ENCODE measurements around the gene GPT2.
"Not testable (repeated sequence)": the region's sequence is repeated elsewhere in the genome, so short reads cannot be mapped to it uniquely, and the experiment has no call there.

GPT2 gene

DNA sequence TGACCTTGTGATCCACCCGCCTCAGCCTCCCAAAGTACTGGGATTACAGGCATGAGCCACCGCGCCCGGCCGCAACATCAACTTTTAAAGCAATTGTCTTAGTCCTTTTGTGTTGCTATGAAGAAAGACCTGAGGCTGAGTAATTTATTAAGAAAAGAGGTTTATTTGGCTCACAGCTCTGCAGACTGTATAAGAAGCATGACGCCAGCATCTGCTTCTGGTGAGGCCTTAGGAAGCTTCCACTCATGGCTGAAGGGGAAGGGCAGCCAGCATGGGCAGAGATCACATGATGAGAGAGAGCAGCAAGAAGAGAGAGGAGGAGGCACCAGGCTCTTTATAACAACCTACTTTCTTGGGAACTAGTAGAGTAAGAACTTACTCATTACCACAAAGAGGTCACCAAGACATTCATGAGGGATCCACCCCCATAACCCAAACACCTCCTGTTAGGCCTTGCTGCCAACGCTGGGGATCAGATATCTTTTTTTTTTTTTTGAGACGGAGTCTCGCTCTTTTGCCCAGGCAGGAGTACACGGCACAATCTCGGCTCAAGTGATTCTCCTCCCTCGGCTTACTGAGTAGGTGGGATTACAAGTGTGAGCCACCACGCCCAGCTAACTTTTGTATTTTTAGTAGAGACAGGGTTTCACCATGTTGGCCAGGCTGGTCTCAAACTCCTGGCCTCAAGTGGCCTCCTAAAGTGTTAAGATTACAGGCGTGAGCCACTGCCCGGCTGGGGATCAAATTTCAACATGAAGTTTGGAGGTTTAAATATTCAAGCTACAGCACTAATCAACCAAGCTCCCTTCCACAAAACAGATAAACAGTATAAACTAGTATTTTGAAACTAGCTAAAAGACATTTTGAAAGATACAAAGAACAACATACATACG lies 21.4 kb upstream of the GPT2 start:
- in situ Hi-C loops (cut with MboI; ENCODE audit: low sequenced_read_pairs): no loop called here

DNA sequence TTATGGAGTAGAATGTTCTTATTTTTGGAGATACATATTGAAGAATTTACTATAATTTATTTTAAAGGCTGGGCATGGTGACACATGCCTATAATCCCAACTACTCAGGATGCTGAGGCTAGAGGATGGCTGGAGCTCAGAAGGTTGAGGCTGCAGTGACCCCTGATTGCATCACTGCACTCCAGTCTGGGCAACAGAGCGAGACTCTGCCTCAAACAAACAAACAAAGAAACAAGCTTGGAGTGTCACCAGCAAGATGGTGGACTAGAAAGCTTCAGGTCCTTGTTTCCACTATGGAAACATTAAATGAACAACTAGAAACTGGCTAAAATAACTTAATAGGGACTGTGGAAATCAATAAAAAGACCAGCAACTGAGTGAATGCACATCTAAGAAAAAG lies 17.9 kb upstream of the GPT2 start:
- in situ Hi-C loops (cut with MboI; ENCODE audit: low sequenced_read_pairs): no loop called here

DNA sequence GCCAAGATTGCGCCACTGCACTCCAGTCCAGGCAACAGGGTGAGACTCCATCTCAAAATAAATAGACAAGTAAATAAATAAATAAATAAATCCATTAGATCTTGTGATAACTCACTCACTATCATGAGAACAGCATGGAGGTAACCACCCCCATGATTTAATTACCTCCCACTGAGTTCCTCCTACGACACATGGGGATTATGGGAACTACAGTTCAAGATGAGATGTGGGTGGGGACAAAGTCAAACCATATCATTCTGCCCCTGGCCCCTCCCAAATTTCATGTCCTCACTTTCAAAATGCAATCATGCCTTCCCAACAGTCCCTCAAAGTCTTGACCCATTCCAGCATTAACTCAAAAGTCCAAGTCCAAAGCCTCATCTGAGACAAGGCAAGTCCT lies 16.7 kb upstream of the GPT2 start:
- in situ Hi-C loops (cut with MboI; ENCODE audit: low sequenced_read_pairs): not testable (repeated sequence)

DNA sequence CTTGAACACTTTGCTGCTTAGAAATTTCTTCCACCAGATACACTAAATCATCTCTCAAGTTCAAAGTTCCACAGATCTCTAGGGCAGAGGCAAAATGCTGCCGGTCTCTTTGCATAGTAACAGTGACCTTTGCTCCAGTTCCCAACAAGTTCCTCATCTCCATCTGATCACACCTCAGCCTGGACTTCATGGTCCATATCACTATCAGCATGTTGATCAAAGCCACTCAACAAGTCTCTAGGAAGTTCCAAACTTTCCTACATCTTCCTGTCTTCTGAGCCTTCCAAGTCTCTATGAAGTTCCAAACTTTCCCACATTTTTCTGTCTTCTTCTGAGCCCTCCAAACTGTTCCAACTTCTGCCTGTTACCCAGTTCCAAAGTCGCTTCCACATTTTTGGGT lies 15.3 kb upstream of the GPT2 start:
- in situ Hi-C loops (cut with MboI; ENCODE audit: low sequenced_read_pairs): not testable (repeated sequence)

DNA sequence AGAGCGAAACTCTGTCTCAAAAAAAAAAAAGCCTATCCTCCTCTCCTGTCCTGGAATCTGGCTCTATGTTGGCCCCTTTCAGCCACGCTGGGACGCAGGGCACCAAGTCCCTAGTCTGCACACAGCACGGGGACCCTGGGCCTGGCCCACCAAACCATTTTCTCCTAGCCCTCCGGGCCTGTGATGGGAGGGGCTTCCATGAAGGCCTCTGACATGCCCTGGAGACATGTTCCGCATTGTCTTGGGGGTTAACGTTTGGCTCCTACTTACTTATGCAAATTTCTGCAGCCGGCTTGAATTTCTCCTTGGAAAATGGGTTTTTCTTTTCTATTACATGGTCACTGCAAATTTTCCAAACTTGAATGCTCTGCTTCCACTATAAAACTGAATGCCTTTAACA lies 12.6 kb upstream of the GPT2 start:
- in situ Hi-C loops (cut with MboI; ENCODE audit: low sequenced_read_pairs): no loop called here

DNA sequence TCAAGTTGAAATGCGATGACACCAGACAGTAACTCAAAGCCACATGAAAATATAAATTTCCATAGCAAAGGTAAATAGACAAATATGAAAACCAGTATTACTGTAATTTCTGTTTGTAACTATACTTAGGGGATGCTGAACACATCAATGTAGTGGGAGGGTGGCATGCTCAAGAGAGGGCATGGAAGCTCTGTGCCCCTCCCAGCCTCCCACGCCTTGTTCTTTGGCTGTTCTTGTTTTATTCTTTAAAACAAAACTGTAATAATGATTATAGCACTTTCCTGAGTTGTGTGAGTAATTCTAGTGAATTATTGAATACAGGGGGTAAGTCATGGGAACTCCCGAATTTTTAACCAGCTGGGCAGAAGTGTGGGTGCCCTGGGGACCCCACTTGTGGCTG lies 11.0 kb upstream of the GPT2 start:
- in situ Hi-C loops (cut with MboI; ENCODE audit: low sequenced_read_pairs): no loop called here

DNA sequence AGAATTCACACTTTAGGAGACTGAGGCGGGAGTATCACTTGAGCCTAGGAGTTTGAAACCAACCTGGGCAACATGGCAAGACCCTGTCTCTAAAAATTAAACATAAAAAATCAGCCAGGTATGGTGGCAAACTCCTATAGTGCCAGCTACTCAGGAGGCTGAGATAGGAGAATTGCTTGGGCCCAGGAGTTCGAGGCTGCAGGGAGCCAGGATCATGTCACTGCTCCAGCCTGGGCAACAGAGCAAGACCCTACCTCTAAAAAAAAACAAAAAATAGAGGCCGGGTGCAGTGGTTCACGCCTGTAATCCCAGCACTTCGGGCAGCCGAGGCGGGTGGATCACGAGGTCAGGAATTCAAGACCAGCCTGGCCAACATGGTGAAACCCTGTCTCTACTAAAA lies 8.9 kb upstream of the GPT2 start:
- in situ Hi-C loops (cut with MboI; ENCODE audit: low sequenced_read_pairs): no loop called here

DNA sequence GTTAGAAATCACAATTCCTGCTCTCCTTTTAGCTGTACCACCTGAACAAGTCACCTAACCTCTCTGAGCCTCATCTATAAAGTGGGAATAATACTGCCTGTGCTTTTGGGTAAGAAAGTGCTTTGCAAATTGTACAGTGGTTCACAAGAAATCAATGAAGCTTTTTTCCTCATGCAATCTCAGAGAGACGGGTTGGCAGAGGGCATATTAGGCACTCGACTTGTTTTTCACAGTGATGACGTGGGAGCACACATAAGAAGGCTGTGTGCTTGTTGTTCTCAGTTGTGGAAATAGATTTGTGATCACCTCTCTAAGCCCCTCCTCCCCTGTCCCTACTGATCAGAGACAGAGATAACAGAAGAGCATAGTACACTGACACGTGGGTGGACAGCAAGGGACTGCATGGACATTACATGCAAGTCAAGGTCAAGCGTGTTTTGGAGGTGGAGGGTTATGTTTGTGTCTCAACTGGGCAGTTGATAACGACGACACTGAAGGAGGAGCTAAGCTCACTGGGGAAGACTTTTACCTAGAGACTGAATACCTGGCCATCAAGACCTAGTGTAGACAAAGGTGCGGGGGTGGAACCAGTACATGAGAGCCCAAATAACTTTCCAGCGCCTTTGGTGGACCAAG lies 1.7 kb upstream of the GPT2 start:
- in situ Hi-C loops (cut with MboI; ENCODE audit: low sequenced_read_pairs): no loop called here

DNA sequence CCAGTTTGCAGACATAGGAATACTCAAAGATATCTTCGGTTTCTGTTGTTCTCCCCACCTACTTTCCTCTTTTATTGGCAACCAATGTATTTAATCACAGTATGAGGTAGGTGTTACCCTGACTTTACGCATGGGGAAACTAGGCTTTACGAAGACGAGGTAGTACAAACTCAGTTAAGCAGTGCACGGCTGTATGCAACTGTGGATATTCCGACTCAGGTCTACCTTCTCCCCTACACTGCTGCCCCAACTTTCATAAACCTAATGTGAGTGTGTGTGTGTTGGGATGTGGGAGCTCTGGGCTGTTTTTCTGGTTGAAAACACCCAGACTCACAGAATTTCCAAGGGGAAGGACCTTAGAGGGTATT lies 1.2 kb upstream of the GPT2 start:
- in situ Hi-C loops (cut with MboI; ENCODE audit: low sequenced_read_pairs): no loop called here

DNA sequence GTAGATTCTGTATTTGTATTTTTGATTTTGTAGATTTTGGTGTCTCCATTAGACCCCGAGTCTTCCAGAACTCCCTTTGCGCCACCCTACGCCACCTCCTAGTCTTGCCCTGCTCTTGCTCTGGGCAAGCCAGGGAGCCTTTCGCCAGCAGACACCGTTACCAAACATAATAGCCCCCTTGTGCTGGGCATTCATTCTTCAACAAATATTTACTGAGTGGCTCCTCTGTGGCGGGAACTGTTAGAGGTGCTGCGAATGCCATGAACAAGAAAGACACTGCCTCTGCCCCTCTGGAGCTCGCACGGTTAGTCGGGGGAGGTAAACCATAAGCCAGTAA lies 841 bp upstream of the GPT2 start:
- in situ Hi-C loops (cut with MboI; ENCODE audit: low sequenced_read_pairs): no loop called here

DNA sequence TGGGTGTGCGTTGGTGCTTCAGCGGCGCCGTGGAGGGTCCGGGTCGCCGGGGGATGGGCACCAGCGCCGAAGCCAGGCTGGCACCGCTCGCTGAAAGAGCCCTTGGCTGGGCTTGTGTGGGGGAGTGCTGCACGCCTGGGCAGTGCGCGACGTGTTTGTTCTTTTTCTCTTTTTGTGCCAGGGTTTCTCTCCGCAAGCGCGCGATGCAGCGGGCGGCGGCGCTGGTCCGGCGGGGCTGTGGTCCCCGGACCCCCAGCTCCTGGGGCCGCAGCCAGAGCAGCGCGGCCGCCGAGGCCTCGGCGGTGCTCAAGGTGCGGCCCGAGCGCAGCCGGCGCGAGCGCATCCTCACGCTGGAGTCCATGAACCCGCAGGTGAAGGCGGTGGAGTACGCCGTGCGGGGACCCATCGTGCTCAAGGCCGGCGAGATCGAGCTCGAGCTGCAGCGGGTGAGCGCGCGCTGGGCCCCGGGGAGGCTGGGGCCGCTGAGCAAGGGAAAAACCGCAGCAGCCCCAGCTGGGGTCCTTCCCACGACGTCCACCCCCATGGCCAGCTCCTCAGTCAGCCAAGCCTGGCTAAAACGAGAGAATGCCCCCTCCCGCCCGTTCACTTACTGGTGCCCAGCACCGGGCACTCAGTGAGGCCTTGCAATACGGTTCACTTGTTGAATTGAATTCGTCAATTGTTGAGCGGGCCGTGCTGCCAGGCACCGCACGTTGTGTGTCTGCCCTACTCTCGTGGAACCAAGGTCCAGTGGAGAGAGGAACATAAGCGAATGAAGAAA lies 541 bp downstream of the GPT2 start:
- in situ Hi-C loops (cut with MboI; ENCODE audit: low sequenced_read_pairs): no loop called here

DNA sequence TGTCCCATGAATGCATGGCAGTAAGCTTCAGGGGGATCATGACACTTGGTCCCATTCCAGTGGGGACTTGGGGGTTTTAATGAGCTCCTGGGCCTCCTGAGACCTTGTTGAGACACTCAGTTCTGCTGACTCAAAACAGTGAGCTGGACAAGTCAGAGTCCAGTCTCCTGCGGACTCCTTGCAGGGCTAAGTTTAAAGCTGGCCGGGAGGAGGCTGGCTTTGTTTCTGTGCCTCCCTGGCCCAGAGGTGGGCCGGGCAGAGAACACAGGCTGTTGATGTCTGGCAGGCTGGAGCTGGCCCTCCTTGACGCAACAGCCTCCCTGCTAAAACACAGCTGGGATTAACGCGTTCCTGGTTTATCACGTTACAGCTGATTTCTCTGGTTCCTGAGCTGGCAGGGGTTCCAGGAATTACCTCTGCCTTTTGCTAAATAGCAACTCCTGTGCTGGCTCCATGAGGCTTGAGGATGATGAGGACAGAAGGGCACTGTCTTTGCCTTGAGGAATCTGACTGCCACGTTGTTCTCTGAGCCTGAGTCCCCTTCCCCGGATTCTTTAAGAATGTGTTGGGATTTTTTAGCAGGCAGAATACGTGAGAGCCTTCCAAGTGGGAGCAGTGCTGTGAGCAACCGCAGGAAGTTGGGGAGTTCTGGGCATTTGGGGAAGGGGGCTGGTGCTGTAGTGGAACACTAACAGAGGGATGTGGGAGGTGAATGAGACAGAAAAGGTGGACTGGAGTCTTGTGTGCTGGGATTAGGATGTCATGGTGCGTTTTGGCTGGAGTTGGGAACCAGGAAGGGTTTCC lies 2.0 kb downstream of the GPT2 start:
- in situ Hi-C loops (cut with MboI; ENCODE audit: low sequenced_read_pairs): no loop called here

DNA sequence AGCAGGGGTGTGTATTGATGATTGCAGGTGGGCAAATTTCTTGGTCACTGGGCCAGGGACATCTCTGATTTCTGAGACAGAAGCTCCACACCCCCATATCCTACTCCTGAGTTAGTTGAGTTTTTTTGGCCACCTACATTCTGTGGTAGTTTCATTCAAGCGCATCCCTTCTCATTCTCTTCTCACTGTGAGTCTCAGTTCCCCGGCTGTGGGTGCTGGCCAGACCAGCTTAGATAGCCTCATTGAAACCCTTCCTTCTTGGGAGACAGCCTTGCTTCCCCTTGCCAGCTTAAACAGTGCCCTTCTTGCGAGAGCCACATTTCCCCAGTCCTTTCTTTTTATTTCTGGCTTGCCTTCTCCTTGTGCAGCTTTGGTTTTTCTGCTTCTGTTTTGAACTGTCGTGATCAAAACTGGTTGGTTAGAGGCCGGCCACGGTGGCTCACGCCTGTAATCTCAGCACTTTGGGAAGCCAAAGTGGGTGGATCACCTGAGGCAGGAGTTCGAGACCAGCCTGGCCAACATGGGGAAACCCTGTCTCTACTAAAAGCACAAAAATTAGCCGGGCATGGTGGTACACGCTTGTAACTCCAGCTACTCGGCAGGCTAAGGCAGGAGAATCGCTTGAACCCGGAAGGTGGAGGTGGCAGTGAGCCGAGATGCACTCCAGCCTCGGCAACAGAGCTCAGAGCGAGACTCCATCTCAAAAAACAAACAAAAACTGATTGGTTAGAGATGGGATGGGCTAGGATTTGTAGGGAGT lies 2.8 kb downstream of the GPT2 start:
- in situ Hi-C loops (cut with MboI; ENCODE audit: low sequenced_read_pairs): no loop called here

DNA sequence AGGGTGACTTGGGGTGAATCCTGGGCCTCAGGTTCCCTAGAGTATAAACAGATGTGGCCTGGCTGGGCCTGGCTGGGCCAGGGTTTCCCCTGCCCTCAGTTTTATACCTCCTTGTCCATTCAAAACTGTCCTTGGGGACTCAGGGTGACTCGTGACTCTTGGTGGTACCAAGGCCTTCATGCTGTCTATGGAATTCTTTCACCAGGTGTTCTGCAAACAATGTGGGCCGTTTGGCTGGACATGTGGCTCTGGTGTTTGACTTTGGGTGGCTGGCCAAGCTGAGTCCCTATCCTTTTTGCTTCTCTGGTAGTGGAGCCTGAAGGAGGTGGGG lies 3.3 kb downstream of the GPT2 start:
- in situ Hi-C loops (cut with MboI; ENCODE audit: low sequenced_read_pairs): no loop called here

DNA sequence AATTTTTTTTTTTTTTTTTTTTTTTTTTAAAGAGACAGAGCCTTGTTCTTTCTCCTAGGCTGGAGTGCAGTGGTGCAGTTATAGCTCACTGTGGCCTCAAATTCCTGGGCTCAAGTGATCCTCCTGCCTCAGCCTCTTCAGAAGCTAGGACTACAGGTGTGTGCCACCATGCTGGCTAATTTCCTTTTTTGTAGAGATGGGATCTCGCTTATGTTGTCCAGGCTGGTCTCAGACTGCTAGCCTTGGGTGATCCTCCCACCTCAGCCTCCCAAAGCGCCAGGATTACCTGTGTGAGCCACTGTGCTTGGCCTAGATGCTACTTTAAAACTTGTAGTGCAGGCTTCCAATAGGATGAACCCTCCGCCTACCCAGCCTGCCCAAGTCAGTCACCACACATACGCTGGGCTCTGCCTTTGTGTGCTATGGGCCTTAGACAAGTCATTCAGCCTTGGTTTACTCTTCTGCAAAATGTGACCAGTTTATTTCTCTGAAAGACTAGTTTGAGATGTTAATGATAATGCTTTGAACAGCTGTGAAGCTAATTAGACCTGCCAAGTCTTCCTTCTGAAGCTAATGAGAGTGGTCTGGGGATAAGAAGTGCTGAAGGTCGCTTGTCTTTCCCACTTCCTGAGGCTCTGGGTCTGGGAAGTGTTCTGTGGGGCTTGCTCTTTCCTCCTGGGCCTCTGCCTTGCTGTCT lies 5.2 kb downstream of the GPT2 start:
- in situ Hi-C loops (cut with MboI; ENCODE audit: low sequenced_read_pairs): no loop called here

DNA sequence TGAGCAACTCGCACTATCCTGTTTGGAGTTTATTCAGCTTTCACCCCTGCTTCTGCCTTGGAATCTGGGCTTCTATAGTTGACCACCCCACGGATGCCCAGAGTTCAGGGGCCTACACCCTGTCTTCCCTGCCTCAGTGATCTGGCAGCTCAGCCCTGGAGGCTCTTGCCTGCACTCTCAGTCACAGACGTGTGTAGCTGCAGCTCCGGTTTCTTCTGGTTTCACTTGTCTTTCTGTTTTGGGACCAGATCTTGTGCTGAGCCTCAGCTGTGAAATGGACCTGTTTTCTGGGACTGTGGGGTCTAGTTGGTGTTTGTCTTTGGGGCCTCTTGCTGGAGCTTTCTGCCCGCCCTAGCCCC lies 5.8 kb downstream of the GPT2 start:
- in situ Hi-C loops (cut with MboI; ENCODE audit: low sequenced_read_pairs): no loop called here

DNA sequence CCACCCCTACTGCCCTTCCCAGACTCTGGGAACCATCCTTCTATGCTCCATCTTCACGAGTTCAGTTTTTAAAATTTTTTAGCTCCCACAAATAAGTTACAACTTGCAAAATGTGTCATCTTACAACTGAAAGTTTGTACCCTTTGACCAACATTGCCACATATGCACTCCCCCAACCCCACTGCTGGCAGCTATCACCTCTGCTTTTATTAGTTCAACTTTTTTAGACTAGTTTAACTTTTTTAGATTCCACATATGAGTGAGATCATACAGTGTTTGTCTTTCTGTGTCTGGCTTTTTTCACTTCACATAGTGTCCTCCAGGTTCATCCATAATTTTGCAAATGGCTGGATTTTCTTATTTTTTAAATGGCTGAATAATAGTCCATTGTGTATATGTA lies 7.7 kb downstream of the GPT2 start:
- in situ Hi-C loops (cut with MboI; ENCODE audit: low sequenced_read_pairs): no loop called here

DNA sequence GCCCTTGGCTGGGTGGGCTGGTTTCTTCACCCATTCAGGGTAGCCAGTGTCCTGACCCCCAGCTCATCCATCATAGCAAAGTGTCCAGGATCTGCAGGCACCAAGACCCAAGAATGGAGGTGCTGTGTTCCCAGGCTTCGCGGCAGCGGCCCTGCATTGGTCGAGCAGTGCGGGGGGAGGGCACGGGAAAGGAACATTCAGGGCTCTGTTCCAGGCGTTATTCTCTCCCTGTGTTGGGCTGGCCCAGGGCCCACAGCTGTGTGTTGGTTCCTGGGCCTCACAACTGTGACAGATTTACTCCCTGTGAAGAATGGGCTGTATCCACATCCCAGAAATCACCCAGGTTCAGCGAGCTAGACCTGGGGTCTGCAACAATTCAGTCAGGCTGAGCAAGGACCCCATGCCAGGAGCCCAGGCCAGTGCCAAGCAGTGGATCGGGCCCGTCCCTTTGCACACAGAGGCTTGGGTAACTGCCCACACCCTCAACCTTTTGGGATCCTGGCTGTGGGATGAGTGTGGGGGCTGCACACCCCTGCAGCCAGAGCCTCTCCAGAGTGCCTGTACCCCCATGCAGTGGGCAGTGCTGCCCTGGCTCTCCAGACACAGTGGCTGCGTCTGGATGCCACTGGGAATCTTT lies 10.0 kb downstream of the GPT2 start:
- in situ Hi-C loops (cut with MboI; ENCODE audit: low sequenced_read_pairs): no loop called here

DNA sequence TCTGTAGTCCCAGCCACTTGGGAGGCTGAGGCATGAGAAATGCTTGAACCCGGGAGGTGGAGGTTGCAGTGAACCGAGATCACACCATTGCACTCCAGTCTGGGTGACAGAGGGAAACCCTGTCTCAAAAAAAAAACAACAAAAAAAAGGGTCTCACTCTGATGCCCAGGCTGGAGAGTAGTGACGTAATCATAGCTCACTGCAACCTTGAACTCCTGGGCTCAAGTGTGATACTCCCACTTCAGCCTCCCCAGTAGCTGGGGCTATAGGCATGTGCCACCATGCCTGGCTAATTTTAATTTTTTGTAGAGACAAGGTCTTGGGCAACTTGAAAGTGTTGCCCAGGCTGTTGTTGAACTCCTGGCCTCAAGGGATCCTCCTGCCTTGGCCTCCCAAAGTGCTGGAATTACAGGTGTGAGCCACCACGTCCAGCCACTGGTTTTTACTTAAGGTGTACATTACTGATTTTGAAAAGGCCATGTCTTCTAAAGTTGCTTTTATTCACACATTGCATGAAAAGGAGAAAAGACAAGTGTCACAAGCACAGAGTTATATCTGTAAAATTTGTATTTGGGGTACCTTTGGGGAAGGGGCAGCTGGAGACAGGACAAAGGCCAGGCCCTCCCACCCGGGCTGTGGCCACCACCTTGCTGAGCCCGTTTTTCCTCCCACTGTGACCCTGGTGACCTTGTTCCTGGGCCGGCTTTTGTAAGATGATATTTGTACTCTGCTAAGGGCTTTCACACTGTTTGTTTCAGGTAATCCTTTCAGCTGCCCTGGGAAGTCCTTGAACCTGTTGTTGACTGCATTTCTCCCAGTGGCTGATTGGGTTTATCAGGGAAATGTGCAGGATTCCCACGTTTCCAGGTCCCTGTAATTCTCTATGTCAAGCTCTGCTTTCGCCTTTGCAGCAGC lies 11.5 kb downstream of the GPT2 start:
- in situ Hi-C loops (cut with MboI; ENCODE audit: low sequenced_read_pairs): no loop called here

Data from HL-60/S4 treated with retinoic acid at 250 ng/mL for 4 days and 3 days (cell line).